COR-L47 (cell line): Measurements from ENCODE around the gene MCM9.
"Not testable (repeated sequence)": the region's sequence is repeated elsewhere in the genome, so short reads cannot be mapped to it uniquely, and the experiment has no call there.

Experiments used
- DNase-seq: peaks from one replicate; lab custom pipeline; 2025; lab: John Stamatoyannopoulos, UW

Gene MCM9

DNA sequence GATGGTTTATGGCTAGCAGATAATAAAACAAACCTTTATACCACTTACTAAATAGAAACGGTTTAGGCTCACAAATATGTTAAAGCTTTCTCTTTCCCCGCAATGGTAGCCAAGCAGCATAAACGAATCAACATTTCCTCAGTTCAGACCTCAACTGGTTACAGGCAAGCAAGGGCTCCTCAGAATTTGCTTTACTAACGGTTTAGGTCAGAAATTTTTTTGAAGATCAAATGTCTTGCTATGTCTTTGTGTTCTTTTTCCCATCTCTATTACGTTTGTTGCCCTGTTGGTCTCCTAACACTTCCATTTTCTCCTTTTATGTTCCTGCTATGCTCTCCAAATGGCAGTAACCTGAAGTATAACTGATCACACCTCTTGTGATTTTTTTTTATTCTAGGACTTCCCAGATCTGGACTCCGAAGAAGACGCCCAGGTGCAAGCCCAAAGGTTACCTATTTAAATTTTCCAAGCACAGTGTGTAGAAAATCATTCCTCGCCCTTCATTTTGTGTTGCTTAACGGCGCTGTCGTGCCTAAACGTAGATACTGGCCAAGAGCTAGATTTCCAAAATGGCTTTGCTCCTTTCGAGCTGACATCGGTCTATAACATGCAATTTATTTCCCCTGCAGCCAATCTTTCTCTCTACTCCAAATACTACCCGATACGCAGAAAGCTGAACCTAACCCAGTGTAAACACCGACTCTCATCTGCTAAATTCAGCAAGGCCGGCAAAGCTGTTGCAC is 41.7 kb downstream of the MCM9 start:
- peak; percentile 39 for DNase-seq

DNA sequence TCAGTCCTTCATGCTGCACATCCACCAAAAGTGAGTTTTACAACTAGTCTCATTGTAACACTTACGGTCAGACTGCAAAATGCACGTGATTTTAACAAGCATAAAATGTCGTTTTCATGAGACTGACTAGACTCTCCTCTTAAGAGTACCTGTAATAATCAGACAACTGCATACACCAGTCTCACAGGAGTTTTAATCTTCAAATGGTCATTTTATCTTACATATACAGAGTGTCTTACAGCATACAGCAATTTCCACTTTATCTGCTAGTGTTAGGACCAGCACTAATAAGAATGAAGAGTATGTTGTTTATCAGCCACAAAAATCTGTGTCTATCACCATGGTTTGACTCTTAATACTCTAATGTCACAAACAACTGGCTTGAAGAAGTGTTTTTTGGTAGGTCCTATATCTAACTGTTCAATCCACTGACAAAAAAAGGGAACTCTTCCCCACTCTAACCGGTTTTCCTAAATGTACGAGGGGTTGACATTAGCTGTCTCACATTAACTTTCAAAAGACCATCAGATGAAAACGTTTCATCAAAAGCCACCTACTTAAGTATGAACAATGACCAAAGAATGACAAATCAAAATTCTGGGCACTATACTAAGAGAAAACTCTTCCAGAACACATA is 42.5 kb downstream of the MCM9 start:
- no peak for DNase-seq

- DNase-seq = no peak
These were observed 43.8 kb downstream of the MCM9 start for GRCh38 chr6:118890997-118891790.

GRCh38 chr6:118889163-118889562 is 45.8 kb downstream of the MCM9 start:
- DNase-seq = no peak

DNA sequence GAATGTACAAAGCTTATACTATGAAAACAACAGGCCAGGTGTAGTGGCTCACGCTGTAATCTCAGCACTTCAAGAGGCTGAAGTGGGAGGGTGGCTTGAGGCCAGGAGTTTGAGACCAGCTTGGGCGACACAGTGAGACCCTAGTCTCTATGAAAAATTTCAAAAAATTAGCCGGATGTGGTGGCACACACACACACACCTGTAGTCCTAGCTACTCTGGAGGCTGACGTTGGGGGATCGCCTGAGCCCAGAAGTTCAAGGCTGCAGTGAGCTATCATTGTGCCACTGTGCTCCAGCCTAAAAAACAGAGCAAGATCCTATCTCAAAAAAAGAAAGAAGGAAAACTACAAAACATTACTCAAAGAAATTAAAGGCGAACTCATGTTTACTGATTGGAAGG is 48.3 kb downstream of the MCM9 start:
- DNase-seq = no peak

- no peak for DNase-seq
These were observed 52.5 kb downstream of the MCM9 start for GRCh38 chr6:118882314-118882905.

DNA sequence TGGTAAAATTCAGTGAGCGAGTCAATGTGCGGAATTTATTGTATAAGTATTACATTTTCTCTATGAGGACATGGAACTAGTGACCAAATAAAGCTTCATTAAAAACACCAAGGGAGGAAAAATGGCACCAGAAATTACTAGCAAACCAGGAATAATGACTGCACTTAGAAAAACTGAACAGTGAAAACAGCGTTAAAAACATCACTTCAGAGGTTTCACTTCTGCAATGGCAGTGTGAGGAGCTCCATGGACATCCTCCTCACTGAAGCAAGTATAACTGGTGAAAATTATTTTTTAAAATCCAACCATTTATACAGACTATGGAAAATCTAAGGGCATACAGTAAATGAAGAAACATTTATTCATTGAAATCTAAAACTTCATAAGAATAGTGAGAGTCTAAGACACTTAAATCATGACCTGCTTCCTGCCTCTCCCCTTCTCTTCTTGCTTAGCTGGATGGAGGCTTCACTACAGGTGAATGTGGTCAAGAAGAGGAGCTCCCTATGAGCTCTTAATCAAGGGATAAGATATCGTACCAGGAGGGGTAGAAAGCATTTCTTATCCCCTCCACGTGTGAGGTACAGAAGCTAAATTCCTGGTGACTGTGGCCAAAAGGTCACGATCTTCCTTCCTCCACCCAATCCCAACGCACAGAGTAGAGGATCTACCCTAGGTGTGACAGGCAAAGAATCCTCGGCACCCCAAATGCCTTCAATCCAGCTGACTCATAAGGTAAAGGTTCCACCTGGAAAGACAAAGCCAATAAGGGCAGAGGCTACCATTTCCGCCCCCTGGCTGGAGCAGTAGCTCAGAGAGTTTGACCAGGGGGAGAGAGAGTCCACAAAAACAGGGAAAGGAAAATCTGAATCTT is 53.3 kb downstream of the MCM9 start:
- no peak for DNase-seq

GRCh38 chr6:118877806-118878205 is 57.2 kb downstream of the MCM9 start:
- DNase-seq = no peak

DNA sequence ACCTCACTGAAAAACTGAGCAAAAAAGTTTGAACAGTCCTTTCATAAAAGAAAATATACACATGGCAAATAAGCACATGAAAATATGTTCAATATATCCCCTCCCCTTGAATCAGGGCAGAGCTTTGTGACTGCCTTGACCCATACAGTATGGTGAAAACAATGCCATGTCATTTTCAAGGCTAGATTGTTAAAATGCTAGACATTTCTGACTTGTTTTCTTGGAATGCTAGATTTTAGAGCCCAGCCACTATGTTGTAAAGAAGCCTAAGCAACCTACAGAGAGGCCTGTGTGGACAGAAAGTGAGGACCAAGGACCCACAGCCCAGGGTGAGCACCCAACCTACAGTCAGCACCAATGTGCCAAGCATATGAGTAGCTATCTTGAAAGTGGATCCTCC is 58.1 kb downstream of the MCM9 start:
- no peak for DNase-seq

- DNase-seq = no peak
These were observed 58.8 kb downstream of the MCM9 start for GRCh38 chr6:118876198-118876597.

- DNase-seq = peak; percentile 18
These were observed 59.3 kb downstream of the MCM9 start for GRCh38 chr6:118875672-118876071.

DNA sequence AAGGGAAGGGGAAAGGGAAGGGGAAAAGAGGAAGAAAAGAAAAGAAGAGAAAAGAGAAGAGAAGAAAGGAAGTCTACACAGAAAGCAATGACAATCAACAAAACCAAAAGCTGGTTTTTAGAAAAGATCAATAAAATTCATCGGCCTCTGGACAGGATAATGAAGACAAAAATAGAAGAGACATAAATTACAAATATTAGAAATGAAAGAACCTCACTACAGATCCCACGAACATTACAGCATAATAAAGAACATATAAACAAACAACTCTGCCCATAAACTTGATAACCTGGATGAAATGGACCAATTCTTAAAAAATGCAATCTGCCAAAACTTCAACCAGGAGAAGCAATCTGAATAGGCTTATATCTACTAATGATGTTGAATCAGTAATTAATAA is 61.7 kb downstream of the MCM9 start:
- DNase-seq = no peak

- no peak for DNase-seq
These were observed 62.2 kb downstream of the MCM9 start for GRCh38 chr6:118872726-118873125.

DNA sequence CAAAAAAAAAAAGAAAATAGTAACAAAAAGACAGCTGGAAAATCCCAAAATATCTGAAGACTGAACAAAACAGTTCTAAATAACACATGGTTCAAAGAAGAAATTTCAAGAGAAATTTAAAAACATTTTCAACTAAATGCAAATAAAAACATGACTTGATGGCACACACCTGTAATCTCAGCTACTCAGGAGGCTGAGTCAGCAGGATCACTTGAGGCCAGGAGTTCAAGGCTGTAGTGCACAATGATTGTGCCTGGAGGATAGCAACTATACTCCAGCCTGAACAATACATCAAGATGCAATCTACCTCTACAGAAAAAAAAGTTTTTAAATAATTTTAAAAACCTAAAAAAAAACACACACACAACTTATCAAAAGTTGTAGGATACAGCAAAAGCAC is 62.6 kb downstream of the MCM9 start:
- no peak for DNase-seq

- no peak for DNase-seq
These were observed 63.6 kb downstream of the MCM9 start for GRCh38 chr6:118871331-118871730.

GRCh38 chr6:118869894-118870589 is 64.9 kb downstream of the MCM9 start:
- DNase-seq = no peak

DNA sequence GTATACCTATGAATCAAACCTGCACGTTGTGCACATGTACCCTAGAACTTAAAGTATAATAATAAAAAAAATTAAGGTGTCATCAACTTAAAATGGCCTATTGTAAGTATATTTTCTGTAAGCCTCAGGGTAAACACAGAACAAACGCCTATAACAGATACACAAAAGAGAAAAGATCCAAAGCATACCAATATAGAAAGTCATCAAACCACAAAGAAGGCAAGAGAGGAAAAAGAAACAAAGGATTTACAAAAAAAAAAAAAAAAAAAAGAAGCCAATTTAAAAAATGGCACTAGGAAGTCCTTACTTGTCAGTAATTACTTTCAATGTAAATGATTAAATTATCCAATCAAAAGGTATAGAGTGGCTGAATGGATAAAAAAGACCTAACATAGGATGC is 65.6 kb downstream of the MCM9 start:
- no peak for DNase-seq

DNA sequence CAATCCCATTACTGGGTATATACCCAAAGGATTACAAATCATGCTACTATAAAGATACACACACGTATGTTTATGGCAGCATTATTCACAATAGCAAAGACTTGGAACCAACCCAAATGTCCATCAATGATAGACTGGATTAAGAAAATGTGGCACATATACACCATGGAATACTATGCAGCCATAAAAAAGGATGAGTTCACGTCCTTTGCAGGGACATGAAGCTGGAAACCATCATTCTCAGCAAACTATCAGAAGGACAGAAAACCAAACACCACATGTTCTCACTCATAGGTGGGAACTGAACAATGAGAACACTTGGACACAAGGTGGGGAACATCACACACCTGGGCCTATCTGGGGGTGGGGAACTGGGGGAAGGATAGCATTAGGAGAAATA is 66.1 kb downstream of the MCM9 start:
- DNase-seq = not testable (repeated sequence)

DNA sequence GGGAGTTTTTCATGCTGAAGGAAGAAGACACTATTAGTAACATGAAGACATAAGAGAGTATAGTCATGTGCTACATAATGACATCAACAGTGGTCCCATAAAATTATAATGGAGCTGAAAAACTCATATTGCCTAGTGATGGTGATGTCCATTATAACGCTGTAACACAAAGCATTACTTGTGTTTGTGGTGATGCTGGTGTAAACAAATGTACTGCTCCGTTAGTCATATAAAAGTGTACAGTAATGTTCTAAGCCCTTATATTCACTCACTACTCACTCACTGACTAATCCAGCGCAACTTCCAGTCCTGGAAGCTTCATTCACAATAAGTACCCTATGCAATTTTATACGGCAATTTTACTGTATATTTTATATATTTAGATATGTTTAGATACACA is 67.8 kb downstream of the MCM9 start:
- DNase-seq = no peak

- no peak for DNase-seq
These were observed 69.9 kb downstream of the MCM9 start for GRCh38 chr6:118865100-118865391.
